H1 (cell line): Measurements from ENCODE around the gene DENND1A. TPM values are rescaled to one million over a fixed set of nuclear protein-coding genes. Genes with fewer than 3 reads are reported as not detected.

ENCODE experiments used
- CBX8 ChIP-seq: fragments of 300-800, 300-1000 bp; sonication (generic); IDR thresholded peaks from 2 replicates; pipeline ENCODE4 v1.7.1; 2016; ENCODE audit warnings: low read depth, low read length, borderline replicate concordance
- EGR1 ChIP-seq: IDR thresholded peaks from 2 replicates; pipeline ENCODE4 v1.6.1; 2011; ENCODE audit warnings: low read depth, low read length, borderline replicate concordance
- RAD21 ChIP-seq, 2 experiments: IDR thresholded peaks in 1 of 2; conservative IDR thresholded peaks in 1 of 2; 2 replicates each; pipeline ENCODE4 v1.6.1; 2011; ENCODE audit warnings: low read depth in 2 of 2, low read length in 2 of 2, improper control_type of control experiment in 1 of 2, inconsistent platforms in 1 of 2, mild to moderate bottlenecking in 1 of 2, moderate library complexity in 1 of 2
- SIRT6 ChIP-seq: IDR thresholded peaks from one replicate; pipeline ENCODE4 v1.7.1; 2012; ENCODE audit warnings: low read length, inconsistent platforms
- polyA plus RNA-seq, 7 experiments: library from polyadenylated mRNA; depleted of rRNA in 3 of 7; stranded (reverse) in 5 of 7; unstranded in 2 of 7; fragments of >200 nt in 5 of 7; fragments of 200-250 nt in 2 of 7; gene quantifications; 1 replicate in 5 of 7; 2 replicates in 1 of 7; 4 replicates in 1 of 7; pipeline versions ENCODE4 v1.2.1 to v1.2.3, GENCODE V29; 2011 to 2013; ENCODE audit warnings: missing spikeins in 2 of 7, mixed read lengths in 2 of 7
- total RNA-seq: library from RNA; stranded (reverse); fragmentation: NEBNext Ultra II Directional; extraction: Animal tissue kit (Norgen Biotek cat#: 25700); gene quantifications from 2 replicates; pipeline ENCODE4 v1.2.1, GENCODE V29; 2021

DENND1A gene
- total and polyA plus RNA-seq, 2 of the 8 experiments (the other 6 are each of a cell fraction or from before 2014, with no cell fraction given), result 24.1 to 26.4 TPM

DNA sequence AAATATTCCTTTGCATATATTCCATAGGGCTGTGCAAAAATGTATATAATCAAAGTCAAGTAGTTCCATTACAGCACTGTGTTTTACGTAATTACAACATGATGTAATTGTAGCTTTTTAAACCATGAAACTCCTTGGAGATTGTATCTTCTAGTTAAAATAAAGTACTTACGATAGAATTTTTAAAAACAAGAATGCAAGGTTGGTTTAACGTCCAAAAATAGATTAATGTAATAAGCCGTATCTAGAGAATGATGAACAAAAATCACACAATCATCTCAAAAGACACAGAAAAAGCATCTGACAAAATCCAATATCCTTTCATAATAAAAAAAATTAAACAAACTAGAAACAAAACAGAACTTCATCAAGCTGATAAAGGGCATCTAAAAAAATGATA, 86.2 kb downstream of the DENND1A start (continued):
- TF ChIP-seq RAD21 (IDR thresholded peaks at IDR 0.05 in 1 of 2, conservative IDR thresholded peaks at IDR 0.05 in 1 of 2; ENCODE audit: low read depth in 2 of 2, low read length in 2 of 2) (no peak), EGR1 (no peak), SIRT6 (no peak), CBX8 (no peak)
